Esophagus muscularis mucosa (tissue), 4 donors: ENCODE data around the gene NUP58. TPM values are rescaled to one million over a fixed set of nuclear protein-coding genes. Genes with fewer than 3 reads are reported as not detected.
"Not testable (repeated sequence)": the region's sequence is repeated elsewhere in the genome, so short reads cannot be mapped to it uniquely, and the experiment has no call there.

Source experiments
- DNase-seq: peaks from one replicate; pipeline ENCODE4 v3.0.0-alpha.2; 2017; ENCODE audit errors: extremely low spot score
- H3K27ac ChIP-seq, 4 donors: fragments of 200-600 bp; sonication (generic); replicated peaks in 1 of 4; 1 replicate in 3 of 4; 2 replicates in 1 of 4; pipeline ENCODE4 v1.5.1; 2016 to 2019; ENCODE audit warnings: mild to moderate bottlenecking in 1 of 4
- H3K27me3 ChIP-seq, 4 donors: fragments of 200-600 bp; sonication (generic); one replicate each; pipeline versions ENCODE4 v1.5.1 to v1.6.0; 2016 to 2019
- H3K36me3 ChIP-seq, 4 donors: fragments of 200-600 bp; sonication (generic); one replicate each; pipeline ENCODE4 v1.5.1; 2016 to 2019
- H3K4me1 ChIP-seq, 4 donors: fragments of 200-600 bp; sonication (generic); one replicate each; pipeline ENCODE4 v1.5.1; 2016 to 2019
- H3K4me3 ChIP-seq, 4 donors: fragments of 200-600 bp; sonication (generic); 1 replicate in 2 of 4; 2 replicates in 2 of 4; pipeline ENCODE4 v1.5.1; 2016 to 2019; ENCODE audit warnings: mild to moderate bottlenecking in 4 of 4, moderate library complexity in 1 of 4
- H3K9me3 ChIP-seq, 4 donors: fragments of 200-600 bp; sonication (generic); 1 replicate in 3 of 4; 2 replicates in 1 of 4; pipeline ENCODE4 v1.5.1; 2016 to 2019
- EP300 ChIP-seq: sonication (generic); formaldehyde crosslinking; IDR thresholded peaks from one replicate; pipeline ENCODE4 v1.6.1; 2017; ENCODE audit warnings: antibody characterized with exemption
- POLR2A ChIP-seq: fragments of 450-650 bp; IDR thresholded peaks from one replicate; pipeline ENCODE4 v1.6.1; 2017; ENCODE audit warnings: antibody characterized with exemption, moderate library complexity, mild to moderate bottlenecking, low read depth
- POLR2AphosphoS5 ChIP-seq, 2 donors: sonication (generic); formaldehyde crosslinking; IDR thresholded peaks; one replicate each; pipeline ENCODE4 v1.6.1; 2017; ENCODE audit warnings: antibody characterized with exemption in 2 of 2
- WGBS: methylation state at CpG from one replicate; pipeline ENCODE4 v1.1.5; 2018; 5-methylcytosine and 5-hydroxymethylcytosine counted together
- intact Hi-C: fragments of 100-400 bp; cut with DNase I; formaldehyde crosslinking; loops from one replicate; pipeline ENCODE4 v1.15.1; 2023
- total RNA-seq, 4 donors: library from RNA; depleted of rRNA; stranded (reverse); fragments of >200 nt; gene quantifications; one replicate each; pipeline versions ENCODE4 v1.1.0 to v1.2.1, GENCODE V29; 2016
- TF ChIP-seq, protein P1 (sequence below), 3 experiments: fragments of 200-600 bp in 2 of 3; fragments of 450-650 bp in 1 of 3; sonication (generic) in 2 of 3; IDR thresholded peaks; one replicate each; pipeline ENCODE4 v1.5.1; 2017 to 2019; ENCODE audit warnings: antibody characterized with exemption in 3 of 3, mild to moderate bottlenecking in 2 of 3, moderate library complexity in 1 of 3

NUP58 gene
- total RNA-seq, 4 donors from 2014 or later = 33.8 to 62.3 (median 44.4) TPM

DNA sequence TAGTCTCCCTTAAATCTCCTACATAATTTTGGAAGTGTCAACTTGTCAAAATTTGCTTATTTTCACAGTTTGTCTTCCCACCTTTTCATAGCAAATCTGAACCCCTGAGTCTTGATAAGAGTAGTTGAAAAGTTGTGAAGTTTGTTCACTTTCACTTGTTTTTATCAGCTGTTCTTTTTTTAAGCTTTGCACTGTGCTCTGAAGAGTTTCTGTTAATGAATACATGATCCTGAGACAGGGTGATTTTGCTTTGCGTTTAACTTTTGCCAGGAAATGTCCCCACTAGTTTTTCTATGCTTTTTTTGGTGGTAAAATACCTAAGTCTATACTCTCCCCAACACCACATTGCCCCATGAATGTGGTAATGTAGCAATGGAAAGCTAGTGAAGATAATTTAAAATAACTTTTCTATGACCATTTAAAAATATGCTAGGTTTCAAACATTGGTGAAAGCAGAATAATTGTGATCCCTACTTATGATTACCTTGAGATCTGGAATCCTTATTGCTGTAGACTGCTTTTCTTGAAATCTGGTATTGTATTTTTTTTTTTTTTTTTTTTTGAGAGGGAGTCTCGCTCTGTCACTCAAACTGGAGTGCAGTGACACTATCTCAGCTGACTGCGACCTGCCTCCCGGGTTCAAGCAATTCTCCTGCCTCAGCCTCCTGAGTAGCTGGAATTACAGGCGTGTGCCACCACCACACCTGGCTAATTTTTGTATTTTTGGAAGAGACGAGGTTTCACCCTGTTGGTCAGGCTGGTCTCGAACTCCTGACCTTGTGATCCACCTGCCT lies 5.4 kb downstream of the NUP58 start:
- TF ChIP-seq POLR2AphosphoS5 (IDR thresholded peaks at IDR 0.05) (no peak), EP300 (no peak), POLR2A (no peak)
- TF ChIP-seq, protein P1, sequence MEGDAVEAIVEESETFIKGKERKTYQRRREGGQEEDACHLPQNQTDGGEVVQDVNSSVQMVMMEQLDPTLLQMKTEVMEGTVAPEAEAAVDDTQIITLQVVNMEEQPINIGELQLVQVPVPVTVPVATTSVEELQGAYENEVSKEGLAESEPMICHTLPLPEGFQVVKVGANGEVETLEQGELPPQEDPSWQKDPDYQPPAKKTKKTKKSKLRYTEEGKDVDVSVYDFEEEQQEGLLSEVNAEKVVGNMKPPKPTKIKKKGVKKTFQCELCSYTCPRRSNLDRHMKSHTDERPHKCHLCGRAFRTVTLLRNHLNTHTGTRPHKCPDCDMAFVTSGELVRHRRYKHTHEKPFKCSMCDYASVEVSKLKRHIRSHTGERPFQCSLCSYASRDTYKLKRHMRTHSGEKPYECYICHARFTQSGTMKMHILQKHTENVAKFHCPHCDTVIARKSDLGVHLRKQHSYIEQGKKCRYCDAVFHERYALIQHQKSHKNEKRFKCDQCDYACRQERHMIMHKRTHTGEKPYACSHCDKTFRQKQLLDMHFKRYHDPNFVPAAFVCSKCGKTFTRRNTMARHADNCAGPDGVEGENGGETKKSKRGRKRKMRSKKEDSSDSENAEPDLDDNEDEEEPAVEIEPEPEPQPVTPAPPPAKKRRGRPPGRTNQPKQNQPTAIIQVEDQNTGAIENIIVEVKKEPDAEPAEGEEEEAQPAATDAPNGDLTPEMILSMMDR (IDR thresholded peaks at IDR 0.05) = no peak
- intact Hi-C loops = no loop called here
- WGBS = 86% methylated on average over 7 of the region's 7 CpGs
- Histone ChIP-seq H3K36me3 (peaks cover 0 to 46% (median 34%) of the 10 kb centered on the region in 4 donors), H3K4me3 (no peak overlapping the region), H3K27ac (no peak overlapping the region), H3K27me3 (no peaks in the 10 kb centered on the region), H3K9me3 (no peaks in the 10 kb centered on the region), H3K4me1 (peaks cover 13 to 33% (median 24%) of the 10 kb centered on the region in 4 donors)
- no peak for DNase-seq

DNA sequence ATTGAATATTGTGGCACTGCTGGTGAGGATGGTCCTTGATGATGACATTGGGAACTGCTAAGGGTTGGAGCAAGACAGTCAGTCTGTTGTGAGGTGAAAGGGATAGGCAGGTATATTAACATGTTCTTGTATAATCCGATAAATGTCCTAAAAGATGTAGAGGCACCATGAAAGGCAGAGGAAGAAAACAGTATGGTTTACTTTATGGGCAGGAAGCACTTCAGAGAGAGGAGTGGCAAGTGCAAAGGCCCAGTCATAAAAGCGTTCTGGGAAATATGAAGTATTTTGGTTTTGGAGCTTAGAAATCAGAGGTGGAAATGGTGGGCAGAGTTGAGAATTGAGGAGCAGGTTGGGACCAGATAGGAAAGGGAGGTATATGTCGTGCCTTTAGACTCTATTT lies 9.5 kb downstream of the NUP58 start:
- Histone ChIP-seq H3K27me3 (no peaks in the 10 kb centered on the region), H3K4me1 (peaks cover 0 to 14% (median under 1%) of the 10 kb centered on the region in 4 donors), H3K36me3 (peaks cover 28 to 82% (median 68%) of the 10 kb centered on the region in 4 donors), H3K27ac (no peak overlapping the region), H3K4me3 (no peak overlapping the region), H3K9me3 (no peaks in the 10 kb centered on the region)
- intact Hi-C loops = no loop called here
- DNase-seq = no peak
- WGBS = 96% methylated on average over 3 of the region's 3 CpGs
- TF ChIP-seq, protein P1 (IDR thresholded peaks at IDR 0.05) = no peak
- no peak for TF ChIP-seq POLR2AphosphoS5 (IDR thresholded peaks at IDR 0.05)
- TF ChIP-seq POLR2A = no peak
- no peak for TF ChIP-seq EP300

DNA sequence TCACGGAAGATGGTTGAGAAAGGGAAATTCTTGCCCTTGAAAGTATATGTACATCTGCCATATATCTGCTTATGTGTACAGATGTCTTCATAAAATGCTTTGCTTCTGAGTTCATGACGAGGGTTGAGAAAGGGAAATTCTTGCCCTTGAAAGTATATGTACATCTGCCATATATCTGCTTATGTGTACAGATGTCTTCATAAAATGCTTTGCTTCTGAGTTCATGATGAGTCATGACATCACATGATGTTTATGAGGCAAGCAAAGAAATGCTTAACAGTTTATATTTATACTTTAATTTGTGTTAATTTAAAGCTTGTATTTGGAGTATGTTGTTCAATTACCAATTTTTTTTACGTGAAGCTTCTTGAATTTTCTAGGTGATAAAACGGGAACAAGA lies 17.5 kb downstream of the NUP58 start:
- intact Hi-C loops, H3K27ac ChIP-seq, DNase-seq, H3K9me3 ChIP-seq, H3K27me3 ChIP-seq, H3K4me1 ChIP-seq, H3K4me3 ChIP-seq: not testable (repeated sequence)
- 92% methylated on average over 4 of the region's 4 CpGs for WGBS
- peaks cover 30 to 81% (median 55%) of the 10 kb centered on the region in 4 donors for H3K36me3 ChIP-seq

DNA sequence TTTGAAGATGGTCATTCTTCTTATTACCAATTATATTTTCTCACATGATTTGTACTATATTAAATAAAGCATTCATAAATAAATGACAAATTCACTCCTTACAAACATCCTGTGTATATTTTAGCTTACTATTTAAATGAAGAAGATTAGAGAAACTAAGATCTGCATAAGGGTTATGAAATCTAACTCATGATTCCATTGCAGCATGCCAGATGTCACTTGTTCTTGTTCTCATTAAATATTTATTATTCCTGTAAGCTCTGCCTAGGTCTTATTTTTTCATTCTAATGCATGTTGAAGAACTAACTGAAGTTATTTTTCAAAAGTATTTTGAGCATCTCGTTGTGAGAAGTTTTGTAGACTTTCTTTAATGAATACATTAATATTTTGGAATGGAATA lies 18.3 kb downstream of the NUP58 start:
- Histone ChIP-seq H3K4me1 (no peaks in the 10 kb centered on the region), H3K9me3 (no peaks in the 10 kb centered on the region), H3K27ac (no peak overlapping the region), H3K27me3 (no peaks in the 10 kb centered on the region), H3K4me3 (no peak overlapping the region), H3K36me3 (peaks cover 28 to 81% (median 51%) of the 10 kb centered on the region in 4 donors)
- no peak for DNase-seq
- TF ChIP-seq POLR2A = no peak
- TF ChIP-seq EP300 = no peak
- TF ChIP-seq, protein P1 (IDR thresholded peaks at IDR 0.05) = no peak
- TF ChIP-seq POLR2AphosphoS5 (IDR thresholded peaks at IDR 0.05) = no peak
- WGBS = 79% methylated on average over 1 of the region's 1 CpG
- intact Hi-C loops = no loop called here

GRCh38 chr13:25324100-25324499 lies 22.7 kb downstream of the NUP58 start:
- intact Hi-C loops = no loop called here
- no peaks in the 10 kb centered on the region for H3K9me3 ChIP-seq
- no peaks in the 10 kb centered on the region for H3K27me3 ChIP-seq
- WGBS = 87% methylated on average over 2 of the region's 2 CpGs
- H3K4me1 ChIP-seq = no peaks in the 10 kb centered on the region
- H3K36me3 ChIP-seq = peaks cover 50 to 88% (median 70%) of the 10 kb centered on the region in 4 donors
- no peak for DNase-seq
- no peak overlapping the region for H3K4me3 ChIP-seq
- H3K27ac ChIP-seq = no peak overlapping the region
- TF ChIP-seq POLR2A (no peak), EP300 (no peak), POLR2AphosphoS5 (IDR thresholded peaks at IDR 0.05) (no peak)
- TF ChIP-seq, protein P1 (IDR thresholded peaks at IDR 0.05) = no peak
